GM23248 (cell line): ENCODE measurements around the gene LSM3.

Experiments used
- EZH2 ChIP-seq: fragments of 200-600 bp; sonication (generic); IDR thresholded peaks from 2 replicates; pipeline ENCODE4 v1.6.1; 2018; ENCODE audit warnings: antibody characterized with exemption, mild to moderate bottlenecking; ENCODE audit not compliant: insufficient read depth, poor library complexity, severe bottlenecking
- EZH2phosphoT487 ChIP-seq: fragments of 200-600 bp; sonication (generic); IDR thresholded peaks from 2 replicates; pipeline ENCODE4 v1.6.1; 2018; ENCODE audit warnings: antibody characterized with exemption, moderate library complexity, mild to moderate bottlenecking, low read depth; ENCODE audit not compliant: insufficient read depth

- TF ChIP-seq EZH2 (no peak), EZH2phosphoT487 (no peak)
Observed at GRCh38 chr3:14141144-14141543, 37.5 kb upstream of the LSM3 start.
